Measurements from ENCODE around the gene YIPF5. TPM values are rescaled to one million over a fixed set of nuclear protein-coding genes. Genes with fewer than 3 reads are reported as not detected.

The YIPF5 gene
- total RNA-seq, 2 experiments from 2014 or later: 57.6 to 64.8 TPM

DNA sequence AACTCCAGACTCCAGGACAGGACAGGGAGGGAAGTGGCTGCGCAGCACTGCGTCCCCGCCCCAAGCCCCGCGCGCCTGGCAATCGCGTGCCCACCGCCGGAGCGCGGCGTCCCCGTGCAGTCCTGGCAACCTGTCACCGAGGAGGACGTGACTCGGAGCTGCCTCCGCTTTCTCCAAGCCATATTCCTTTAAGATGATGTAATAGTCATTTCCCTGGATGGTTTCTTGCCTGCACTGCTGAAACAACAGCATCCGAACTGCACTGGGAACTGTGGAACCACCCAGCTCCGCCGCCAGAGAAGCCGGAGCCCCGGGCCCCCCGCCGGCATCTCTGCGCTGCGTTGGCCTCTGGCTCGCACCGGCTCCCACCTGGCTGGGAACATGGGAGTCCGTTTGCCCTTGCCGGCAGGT, 34.7 kb upstream of the YIPF5 start:
- Histone ChIP-seq H3K36me3 (ENCODE audit: insufficient read depth, low read length) (no peaks in the 10 kb centered on the region), H3K4me1 (ENCODE audit: insufficient read depth, low read length) (peaks cover 6% of the 10 kb centered on the region), H3K27ac (ENCODE audit: low read depth in 1 of 2, low read length in 2 of 2) (no peak overlapping the region), H3K4me3 (ENCODE audit: low read length) (no peak overlapping the region), H3K27me3 (ENCODE audit: control insufficient read depth in 1 of 2, insufficient read depth in 2 of 2, low read length in 2 of 2) (peaks cover 29 to 47% of the 10 kb centered on the region in 2 experiments), H3K9me3 (ENCODE audit: control insufficient read depth in 1 of 2, insufficient read depth in 1 of 2, low read length in 2 of 2) (no peaks in the 10 kb centered on the region)
- CTCF ChIA-PET: interaction anchor here (1.7 kb wide), 1 partner anchor 12 kb away, joined by 12 read pairs; no protein-coding TSS in a partner anchor
- intact Hi-C loops (cut with DNase I, micrococcal nuclease): loop anchor here in 1 of 2 experiments (2.0 kb wide), 1 partner anchor 1622 kb away; no protein-coding TSS in a partner anchor
- Mint-ChIP-seq H3K27me3 (peaks cover 83% of the 10 kb centered on the region), H3K9me3 (no peaks in the 10 kb centered on the region), H3K4me1 (ENCODE audit: low read depth) (peaks cover 4% of the 10 kb centered on the region), H3K4me3 (no peak overlapping the region), H3K36me3 (ENCODE audit: low read depth) (no peaks in the 10 kb centered on the region), H3K27ac (no peak overlapping the region)
- POLR2A ChIA-PET: no interaction called here
- TF ChIP-seq CTCF (IDR thresholded peaks at IDR 0.05): no peak
- DNase-seq (no peak), ATAC-seq (ENCODE audit: poor library complexity) (no peak)

- POLR2A ChIA-PET: no interaction called here
- H3K27me3 ChIP-seq (ENCODE audit: control insufficient read depth in 1 of 2, insufficient read depth in 2 of 2, low read length in 2 of 2): peaks cover 25 to 47% of the 10 kb centered on the region in 2 experiments
- H3K9me3 ChIP-seq (ENCODE audit: control insufficient read depth in 1 of 2, insufficient read depth in 1 of 2, low read length in 2 of 2): no peaks in the 10 kb centered on the region
- no peak overlapping the region for H3K4me3 ChIP-seq (ENCODE audit: low read length)
- H3K27ac ChIP-seq (ENCODE audit: low read depth in 1 of 2, low read length in 2 of 2): no peak overlapping the region
- H3K36me3 ChIP-seq (ENCODE audit: insufficient read depth, low read length): no peaks in the 10 kb centered on the region
- peak; percentile 94 for TF ChIP-seq CTCF (IDR thresholded peaks at IDR 0.05)
- H3K4me1 ChIP-seq (ENCODE audit: insufficient read depth, low read length): peaks cover 6% of the 10 kb centered on the region
- Mint-ChIP-seq H3K4me1 (ENCODE audit: low read depth) (peaks cover 4% of the 10 kb centered on the region), H3K9me3 (no peaks in the 10 kb centered on the region), H3K27ac (no peak overlapping the region), H3K4me3 (no peak overlapping the region), H3K27me3 (peaks cover 83% of the 10 kb centered on the region), H3K36me3 (ENCODE audit: low read depth) (no peaks in the 10 kb centered on the region)
- DNase-seq: peak in 8 of 14 experiments; percentile 5 to 76 (median 39)
- intact Hi-C loops (cut with DNase I, micrococcal nuclease): loop anchor here in 1 of 2 experiments (2.0 to 5.0 kb wide), 2 partner anchors 1623 to 1923 kb away; no protein-coding TSS in a partner anchor
- CTCF ChIA-PET: interaction anchor here (0.7 to 1.7 kb wide), 11 partner anchors 8 to 1927 kb away, joined by 3 to 12 read pairs (median 3); partner anchors contain the start of genes KCTD16 and YIPF5
- ATAC-seq (ENCODE audit: poor library complexity): peak; percentile 55
Measured at GRCh38 chr5:144203750-144204596, 33.5 kb upstream of the YIPF5 start.

DNA sequence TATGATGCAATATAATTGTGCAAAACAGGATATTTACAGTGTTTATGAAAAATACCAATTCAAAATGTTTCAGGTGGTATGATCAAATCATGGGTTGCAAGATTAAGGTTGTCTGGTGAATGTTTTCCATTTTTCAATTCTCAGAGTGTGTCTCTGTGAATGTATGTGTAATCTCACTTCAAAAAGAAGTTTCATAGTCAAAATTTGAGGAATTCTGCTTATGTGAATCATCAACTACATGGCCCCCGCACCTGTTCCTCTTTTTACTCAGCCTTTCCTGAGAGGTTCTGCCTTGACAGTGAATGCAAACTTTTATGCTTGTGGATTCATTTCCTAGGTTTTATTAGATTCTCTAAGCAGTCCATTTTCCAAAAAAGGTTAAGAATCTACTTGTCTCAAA, 32.3 kb upstream of the YIPF5 start:
- H3K4me3 ChIP-seq (ENCODE audit: low read length): no peak overlapping the region
- Mint-ChIP-seq H3K27me3 (peaks cover 74% of the 10 kb centered on the region), H3K4me1 (ENCODE audit: low read depth) (peaks cover 4% of the 10 kb centered on the region), H3K4me3 (no peak overlapping the region), H3K36me3 (ENCODE audit: low read depth) (no peaks in the 10 kb centered on the region), H3K27ac (no peak overlapping the region), H3K9me3 (no peaks in the 10 kb centered on the region)
- peaks cover 6% of the 10 kb centered on the region for H3K4me1 ChIP-seq (ENCODE audit: insufficient read depth, low read length)
- no peak for ATAC-seq (ENCODE audit: poor library complexity)
- CTCF ChIA-PET: no interaction called here
- TF ChIP-seq CTCF (IDR thresholded peaks at IDR 0.05): no peak
- H3K36me3 ChIP-seq (ENCODE audit: insufficient read depth, low read length): no peaks in the 10 kb centered on the region
- H3K27ac ChIP-seq (ENCODE audit: low read depth in 1 of 2, low read length in 2 of 2): no peak overlapping the region
- no peak for DNase-seq
- intact Hi-C loops (cut with DNase I, micrococcal nuclease): loop anchor here in 1 of 2 experiments (5.0 kb wide), 1 partner anchor 1925 kb away; no protein-coding TSS in a partner anchor
- POLR2A ChIA-PET: no interaction called here
- no peaks in the 10 kb centered on the region for H3K9me3 ChIP-seq (ENCODE audit: control insufficient read depth in 1 of 2, insufficient read depth in 1 of 2, low read length in 2 of 2)
- H3K27me3 ChIP-seq (ENCODE audit: control insufficient read depth in 1 of 2, insufficient read depth in 2 of 2, low read length in 2 of 2): peaks cover 25 to 37% of the 10 kb centered on the region in 2 experiments

Data from CD4-positive, alpha-beta T cell (primary cell).